Endothelial cell (in vitro differentiated cells): ENCODE results near the gene ABAT. TPM values are rescaled to one million over a fixed set of nuclear protein-coding genes. Genes with fewer than 3 reads are reported as not detected.
A peak's percentile ranks its signal among the peaks of the same experiment; 100 is the strongest.

Source experiments
- DNase-seq: peaks from one replicate; pipeline ENCODE4 v3.0.0; 2021; ENCODE audit warnings: low spot score
- H3K27ac Mint-ChIP-seq: one replicate; pipeline ENCODE4 v1.8.0; 2021; ENCODE audit warnings: mixed read lengths, inconsistent platforms; ENCODE audit not compliant: unreplicated experiment
- H3K27me3 Mint-ChIP-seq: one replicate; pipeline ENCODE4 v1.8.0; 2021; ENCODE audit warnings: mild to moderate bottlenecking, moderate library complexity, mixed read lengths, inconsistent platforms; ENCODE audit not compliant: unreplicated experiment
- H3K36me3 Mint-ChIP-seq: one replicate; pipeline ENCODE4 v1.8.0; 2021; ENCODE audit warnings: mild to moderate bottlenecking, low read depth, mixed read lengths, inconsistent platforms; ENCODE audit not compliant: unreplicated experiment
- H3K4me1 Mint-ChIP-seq: one replicate; pipeline ENCODE4 v1.8.0; 2021; ENCODE audit warnings: mild to moderate bottlenecking, mixed read lengths, inconsistent platforms; ENCODE audit not compliant: unreplicated experiment
- H3K4me3 Mint-ChIP-seq: one replicate; pipeline ENCODE4 v1.8.0; 2021; ENCODE audit warnings: mild to moderate bottlenecking, mixed read lengths, inconsistent platforms; ENCODE audit not compliant: unreplicated experiment
- H3K9me3 Mint-ChIP-seq: one replicate; pipeline ENCODE4 v1.8.0; 2021; ENCODE audit warnings: mixed read lengths, inconsistent platforms; ENCODE audit not compliant: unreplicated experiment
- total RNA-seq: library from RNA; stranded (reverse); fragmentation: NEBNext Ultra II Directional; extraction: Animal tissue kit (Norgen Biotek cat#: 25700); gene quantifications from one replicate; pipeline ENCODE4 v1.2.1, GENCODE V29; 2021; ENCODE audit not compliant: unreplicated experiment
- TF ChIP-seq, protein P1 (sequence below): fragments of 200-600 bp; sonication (generic); IDR thresholded peaks from one replicate; pipeline ENCODE4 v1.5.0; 2021; ENCODE audit warnings: antibody characterized with exemption; ENCODE audit not compliant: unreplicated experiment

The ABAT gene
- total RNA-seq, 1 donor from 2014 or later: 1.6 TPM

DNA sequence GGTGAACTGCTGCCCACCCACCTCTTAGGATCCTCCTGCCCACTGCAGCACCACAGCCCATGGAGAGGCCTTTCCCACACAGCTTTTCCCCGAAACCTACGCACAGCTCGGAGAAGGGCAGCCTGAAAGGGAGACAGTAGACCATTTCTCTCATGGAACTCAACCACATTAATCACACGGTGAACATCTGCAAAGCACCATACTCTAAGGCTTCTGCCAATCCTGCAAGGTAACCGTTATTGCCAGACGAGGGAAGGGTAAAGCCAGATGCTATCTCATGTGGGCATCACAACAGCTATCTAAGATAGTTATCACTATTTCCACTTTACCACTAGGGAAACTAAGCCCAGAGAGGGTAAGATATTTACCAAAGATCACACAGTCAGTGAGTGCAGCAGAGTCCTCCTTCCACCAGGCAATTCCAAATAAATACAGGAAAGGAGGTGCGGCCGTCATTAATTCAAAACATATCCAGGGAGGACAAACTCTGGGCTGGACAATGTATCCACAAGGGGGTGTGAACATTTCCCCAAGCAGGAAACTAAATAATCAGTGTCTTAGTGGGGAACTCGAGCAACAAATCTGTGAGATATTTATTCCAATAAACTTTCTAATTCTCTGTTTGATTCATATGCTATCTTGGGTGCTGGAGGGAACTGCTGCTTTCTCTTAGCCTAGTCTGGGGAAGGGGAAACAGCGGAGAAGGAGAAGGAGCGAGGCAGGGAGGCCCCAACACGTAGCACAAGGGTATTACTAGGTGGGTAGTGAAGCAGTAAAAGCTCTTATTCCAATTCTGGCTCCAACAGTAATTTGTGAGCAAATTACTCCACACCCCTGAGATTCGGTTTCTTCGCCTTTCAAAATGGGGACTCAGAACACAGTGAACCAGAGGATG lies 122.3 kb downstream of the ABAT start:
- H3K4me3 Mint-ChIP-seq: peak overlapping the region; percentile 97
- H3K36me3 Mint-ChIP-seq: no peaks in the 10 kb centered on the region
- DNase-seq: no peak
- H3K9me3 Mint-ChIP-seq: no peaks in the 10 kb centered on the region
- TF ChIP-seq, protein P1, sequence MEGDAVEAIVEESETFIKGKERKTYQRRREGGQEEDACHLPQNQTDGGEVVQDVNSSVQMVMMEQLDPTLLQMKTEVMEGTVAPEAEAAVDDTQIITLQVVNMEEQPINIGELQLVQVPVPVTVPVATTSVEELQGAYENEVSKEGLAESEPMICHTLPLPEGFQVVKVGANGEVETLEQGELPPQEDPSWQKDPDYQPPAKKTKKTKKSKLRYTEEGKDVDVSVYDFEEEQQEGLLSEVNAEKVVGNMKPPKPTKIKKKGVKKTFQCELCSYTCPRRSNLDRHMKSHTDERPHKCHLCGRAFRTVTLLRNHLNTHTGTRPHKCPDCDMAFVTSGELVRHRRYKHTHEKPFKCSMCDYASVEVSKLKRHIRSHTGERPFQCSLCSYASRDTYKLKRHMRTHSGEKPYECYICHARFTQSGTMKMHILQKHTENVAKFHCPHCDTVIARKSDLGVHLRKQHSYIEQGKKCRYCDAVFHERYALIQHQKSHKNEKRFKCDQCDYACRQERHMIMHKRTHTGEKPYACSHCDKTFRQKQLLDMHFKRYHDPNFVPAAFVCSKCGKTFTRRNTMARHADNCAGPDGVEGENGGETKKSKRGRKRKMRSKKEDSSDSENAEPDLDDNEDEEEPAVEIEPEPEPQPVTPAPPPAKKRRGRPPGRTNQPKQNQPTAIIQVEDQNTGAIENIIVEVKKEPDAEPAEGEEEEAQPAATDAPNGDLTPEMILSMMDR: no peak
- peaks cover 19% of the 10 kb centered on the region for H3K4me1 Mint-ChIP-seq
- H3K27ac Mint-ChIP-seq: peak overlapping the region; percentile 92
- peaks cover 2% of the 10 kb centered on the region for H3K27me3 Mint-ChIP-seq

DNA sequence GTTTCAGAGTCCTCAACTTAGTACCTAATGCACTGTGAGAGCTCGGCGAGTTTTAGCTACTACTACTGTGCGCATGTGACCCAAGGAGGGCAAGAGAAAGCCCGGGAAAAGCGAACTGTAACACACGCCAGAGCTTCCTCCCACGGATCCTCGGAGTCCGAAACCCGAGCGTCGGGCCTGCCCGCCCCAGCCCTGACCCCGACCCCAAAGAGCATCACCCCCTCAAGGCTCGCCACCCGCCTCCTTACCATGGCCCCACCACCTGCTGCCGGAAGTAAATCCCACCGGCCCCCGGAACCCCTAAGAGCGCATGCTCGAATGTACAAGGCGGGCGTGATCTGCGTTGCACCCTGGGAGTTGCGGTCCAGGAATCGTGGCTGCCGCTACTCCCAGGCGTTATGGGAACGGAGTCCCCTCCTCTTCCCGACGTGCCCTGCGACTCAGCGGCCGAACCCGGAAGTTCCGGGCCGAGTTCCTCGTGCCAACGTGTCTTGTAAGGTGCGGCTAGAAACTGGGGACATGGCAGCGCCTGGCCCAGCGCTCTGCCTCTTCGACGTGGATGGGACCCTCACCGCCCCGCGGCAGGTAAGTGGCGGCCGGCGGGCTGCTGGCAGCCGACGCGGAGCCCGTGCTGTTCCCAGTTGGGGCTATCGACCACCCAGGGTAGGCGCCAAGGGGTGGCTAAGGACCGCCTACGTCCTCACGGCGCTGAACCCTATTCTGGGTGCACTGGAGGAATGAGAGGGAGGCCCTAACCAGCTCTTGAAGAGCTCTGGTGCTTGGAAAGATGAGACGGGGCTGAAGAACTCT lies 123.2 kb downstream of the ABAT start, which contains the start of the genes PMM2 and TMEM186:
Gene PMM2 (plus strand): TSS at position 476 of the 810 bp plus-strand sequence. CDS start 44 bp downstream, at position 520.
Gene TMEM186 (minus strand): TSS at position 276 of the 810 bp plus-strand sequence. CDS start 25 bp downstream, at position 251.
- Mint-ChIP-seq H3K4me3 (peak within 1 kb of the TSS; percentile 97), H3K9me3 (no peaks in the 10 kb centered on the region), H3K27me3 (peaks cover 2% of the 10 kb centered on the region), H3K27ac (peak within 1 kb of the TSS; percentile 92), H3K4me1 (peaks cover 19% of the 10 kb centered on the region), H3K36me3 (no peaks in the 10 kb centered on the region)
- peak; percentile 88 for DNase-seq
- TF ChIP-seq, protein P1: no peak

DNA sequence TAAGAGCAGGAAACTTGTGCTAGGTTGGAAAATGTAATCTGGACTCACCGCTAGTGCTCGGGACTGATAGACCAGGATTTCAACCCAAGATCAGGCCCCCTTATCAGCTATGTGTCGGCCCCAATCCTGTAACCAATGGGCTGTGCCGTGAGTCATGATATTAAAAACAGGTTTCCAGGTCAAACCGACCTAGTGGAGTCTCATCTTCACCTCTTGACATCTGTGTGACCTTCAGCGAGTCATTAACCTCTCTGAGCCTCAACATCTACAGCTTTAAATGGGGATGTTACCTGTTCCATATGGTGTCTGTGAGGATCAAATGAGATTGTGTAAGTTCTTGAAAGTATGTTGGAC lies 123.7 kb downstream of the ABAT start:
- H3K27me3 Mint-ChIP-seq: peaks cover 2% of the 10 kb centered on the region
- H3K36me3 Mint-ChIP-seq: peaks cover 5% of the 10 kb centered on the region
- TF ChIP-seq, protein P1: no peak
- H3K4me3 Mint-ChIP-seq: peak overlapping the region; percentile 97
- no peak overlapping the region for H3K27ac Mint-ChIP-seq
- H3K4me1 Mint-ChIP-seq: peaks cover 19% of the 10 kb centered on the region
- DNase-seq: no peak
- H3K9me3 Mint-ChIP-seq: no peaks in the 10 kb centered on the region

DNA sequence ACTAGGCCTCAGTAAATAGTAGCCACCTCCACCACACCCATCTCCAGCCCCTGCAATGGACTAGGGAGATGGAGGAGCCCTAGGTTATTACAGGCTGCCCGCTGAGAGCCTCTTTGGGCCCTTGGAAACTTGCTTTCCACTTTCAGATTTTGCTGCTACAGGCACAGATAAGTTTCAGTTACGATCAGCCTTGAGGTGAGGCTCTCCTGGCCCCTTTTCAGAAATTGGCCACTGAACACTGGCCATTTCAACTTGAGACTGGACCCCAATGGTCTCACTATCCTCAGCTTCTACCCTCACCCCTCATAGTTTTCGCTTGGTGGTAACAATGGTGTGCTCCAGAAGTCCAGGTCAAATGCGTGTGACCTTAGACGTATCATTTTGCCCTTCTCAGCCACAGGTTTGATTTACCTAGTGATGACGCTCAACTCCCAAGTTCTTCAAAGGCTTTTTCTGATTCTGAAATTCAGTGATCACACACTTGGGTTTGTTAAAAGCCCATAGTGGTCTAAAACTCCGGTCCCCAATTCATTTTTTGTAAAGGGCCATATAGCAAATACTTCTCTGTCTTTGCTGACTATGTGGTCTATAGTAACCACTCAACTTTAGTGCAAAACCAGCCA lies 124.2 kb downstream of the ABAT start:
- TF ChIP-seq, protein P1: no peak
- H3K27ac Mint-ChIP-seq: peak overlapping the region; percentile 89
- peaks cover 6% of the 10 kb centered on the region for H3K36me3 Mint-ChIP-seq
- DNase-seq: no peak
- H3K27me3 Mint-ChIP-seq: peaks cover 2% of the 10 kb centered on the region
- no peaks in the 10 kb centered on the region for H3K9me3 Mint-ChIP-seq
- H3K4me3 Mint-ChIP-seq: peak overlapping the region; percentile 97
- peaks cover 19% of the 10 kb centered on the region for H3K4me1 Mint-ChIP-seq
